DND-41 (cell line): ENCODE results near the gene ZSWIM5.
"Not testable (repeated sequence)": the region's sequence is repeated elsewhere in the genome, so short reads cannot be mapped to it uniquely, and the experiment has no call there.

Source experiments
- ATAC-seq: fragments of 200-7000 bp; cut with Tn5 transposase; 3 replicates; pipeline ENCODE4 v1.9.1; 2021; ENCODE audit warnings: low read depth; ENCODE audit not compliant: insufficient read depth
- DNase-seq: peaks from one replicate; pipeline ENCODE4 v3.0.0-alpha.2; 2020
- H2AFZ ChIP-seq: 2 replicates; pipeline ENCODE4 v1.6.0; 2012; ENCODE audit warnings: low read depth, low read length
- H3K27ac ChIP-seq: 2 replicates; pipeline ENCODE4 v1.5.1; 2012; ENCODE audit warnings: low read length, inconsistent platforms
- H3K27me3 ChIP-seq: fragments of 200-600 bp; sonication (generic); 2 replicates; pipeline ENCODE4 v1.6.0; 2012; ENCODE audit warnings: low read length, mild to moderate bottlenecking, inconsistent platforms; ENCODE audit not compliant: insufficient read depth, poor library complexity
- H3K36me3 ChIP-seq: 2 replicates; pipeline ENCODE4 v1.5.1; 2012; ENCODE audit warnings: low read length, inconsistent platforms; ENCODE audit not compliant: insufficient read depth
- H3K4me1 ChIP-seq: 2 replicates; pipeline ENCODE4 v1.5.1; 2012; ENCODE audit warnings: mild to moderate bottlenecking, low read length; ENCODE audit not compliant: insufficient read depth
- H3K4me2 ChIP-seq: 2 replicates; pipeline ENCODE4 v1.6.0; 2012; ENCODE audit warnings: mild to moderate bottlenecking, moderate library complexity, low read length, inconsistent platforms; ENCODE audit not compliant: insufficient read depth
- H3K4me3 ChIP-seq, 2 experiments: fragments of 200-600 bp in 1 of 2; shearing (Covaris generic) in 1 of 2; 2 replicates each; pipeline ENCODE4 v1.5.1; 2012 to 2016; ENCODE audit warnings: inconsistent platforms in 2 of 2, low read length in 2 of 2, mild to moderate bottlenecking in 2 of 2, low read depth in 1 of 2, moderate library complexity in 1 of 2
- H3K79me2 ChIP-seq: 2 replicates; pipeline ENCODE4 v1.6.0; 2012; ENCODE audit warnings: low read length, inconsistent platforms; ENCODE audit not compliant: insufficient read depth
- H3K9ac ChIP-seq: 2 replicates; pipeline ENCODE4 v1.6.0; 2012; ENCODE audit warnings: low read depth, mild to moderate bottlenecking, inconsistent platforms, low read length, moderate library complexity
- H3K9me3 ChIP-seq: 2 replicates; pipeline ENCODE4 v1.5.1; 2012; ENCODE audit warnings: low read length, moderate library complexity, mild to moderate bottlenecking, inconsistent platforms; ENCODE audit not compliant: insufficient read depth, severe bottlenecking
- H4K20me1 ChIP-seq: 2 replicates; pipeline ENCODE4 v1.6.0; 2012; ENCODE audit warnings: low read length; ENCODE audit not compliant: insufficient read depth
- CTCF ChIP-seq: IDR thresholded peaks from 2 replicates; pipeline ENCODE4 v1.5.1; 2012; ENCODE audit warnings: borderline replicate concordance, low read length, moderate library complexity, mild to moderate bottlenecking; ENCODE audit not compliant: poor library complexity, severe bottlenecking; ENCODE audit errors: extremely low read depth
- EZH2 ChIP-seq: IDR thresholded peaks from 3 replicates; pipeline ENCODE4 v1.6.1; 2012; ENCODE audit warnings: borderline replicate concordance, low read depth, mild to moderate bottlenecking, moderate library complexity, low read length, inconsistent platforms; ENCODE audit not compliant: severe bottlenecking

Gene ZSWIM5

GRCh38 chr1:45246760-45247159 is 40.4 kb upstream of the ZSWIM5 start:
- Histone ChIP-seq H3K4me1 (no peaks in the 10 kb centered on the region), H3K27ac (no peak overlapping the region), H3K4me3 (no peak overlapping the region), H3K79me2 (no peaks in the 10 kb centered on the region), H3K4me2 (no peak overlapping the region), H4K20me1 (no peaks in the 10 kb centered on the region), H3K27me3 (no peaks in the 10 kb centered on the region), H3K36me3 (no peaks in the 10 kb centered on the region), H3K9me3 (no peaks in the 10 kb centered on the region), H3K9ac (no peak overlapping the region), H2AFZ (no peak overlapping the region)
- TF ChIP-seq EZH2, result no peak
- no peak for TF ChIP-seq CTCF
- ATAC-seq (no peak), DNase-seq (no peak)

GRCh38 chr1:45246359-45246758 is 40.0 kb upstream of the ZSWIM5 start:
- H3K4me1 ChIP-seq, H3K27ac ChIP-seq, H3K9me3 ChIP-seq, DNase-seq, H3K4me2 ChIP-seq, H3K9ac ChIP-seq, H2AFZ ChIP-seq, H4K20me1 ChIP-seq, H3K27me3 ChIP-seq, H3K4me3 ChIP-seq, H3K79me2 ChIP-seq, ATAC-seq, H3K36me3 ChIP-seq: not testable (repeated sequence)

- H3K4me3 ChIP-seq, result no peak overlapping the region
- H2AFZ ChIP-seq, result no peak overlapping the region
- no peak overlapping the region for H3K9ac ChIP-seq
- H3K4me1 ChIP-seq, result no peaks in the 10 kb centered on the region
- no peak for DNase-seq
- no peaks in the 10 kb centered on the region for H3K79me2 ChIP-seq
- peaks cover 4% of the 10 kb centered on the region for H3K9me3 ChIP-seq
- H3K4me2 ChIP-seq, result no peak overlapping the region
- TF ChIP-seq EZH2, result no peak
- no peak for TF ChIP-seq CTCF
- no peak overlapping the region for H3K27ac ChIP-seq
- no peaks in the 10 kb centered on the region for H3K36me3 ChIP-seq
- ATAC-seq, result no peak
- no peaks in the 10 kb centered on the region for H4K20me1 ChIP-seq
- H3K27me3 ChIP-seq, result no peaks in the 10 kb centered on the region
These were observed 38.3 kb upstream of the ZSWIM5 start for GRCh38 chr1:45244660-45245059.

- no peak overlapping the region for H2AFZ ChIP-seq
- no peak overlapping the region for H3K9ac ChIP-seq
- no peaks in the 10 kb centered on the region for H3K36me3 ChIP-seq
- no peaks in the 10 kb centered on the region for H3K79me2 ChIP-seq
- no peaks in the 10 kb centered on the region for H4K20me1 ChIP-seq
- H3K4me2 ChIP-seq, result no peak overlapping the region
- H3K9me3 ChIP-seq, result peaks cover 4% of the 10 kb centered on the region
- TF ChIP-seq EZH2 (no peak), CTCF (no peak)
- DNase-seq (no peak), ATAC-seq (no peak)
- no peaks in the 10 kb centered on the region for H3K4me1 ChIP-seq
- H3K27me3 ChIP-seq, result no peaks in the 10 kb centered on the region
- no peak overlapping the region for H3K4me3 ChIP-seq
- no peak overlapping the region for H3K27ac ChIP-seq
These were observed 37.3 kb upstream of the ZSWIM5 start for GRCh38 chr1:45243476-45244343.
